ENCODE measurements around the gene MAIP1. TPM values are rescaled to one million over a fixed set of nuclear protein-coding genes. Genes with fewer than 3 reads are reported as not detected.
A peak's percentile ranks its signal among the peaks of the same experiment; 100 is the strongest.

MAIP1 gene
- total RNA-seq, 1 donor from 2014 or later, result 25.4 TPM

DNA sequence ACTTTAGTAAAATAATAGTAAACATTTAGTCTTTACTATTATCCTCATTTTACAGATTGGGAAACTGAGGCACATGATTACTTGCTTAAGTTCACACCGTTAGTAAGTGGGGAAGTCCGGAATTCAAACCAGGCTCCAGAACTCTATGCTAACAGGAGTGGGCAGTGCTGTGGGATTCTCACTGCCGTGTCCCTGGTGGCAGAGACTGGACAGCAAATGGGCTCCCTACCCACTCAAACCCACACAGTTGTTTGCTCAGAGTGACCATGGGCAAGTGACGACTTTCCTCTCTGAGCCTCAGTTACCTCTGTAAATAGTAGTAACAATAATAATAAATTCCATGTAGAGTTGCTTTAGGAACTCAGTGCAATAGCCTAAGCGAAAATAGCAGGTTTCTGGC is 24.0 kb downstream of the MAIP1 start:
- TF ChIP-seq, protein P1, sequence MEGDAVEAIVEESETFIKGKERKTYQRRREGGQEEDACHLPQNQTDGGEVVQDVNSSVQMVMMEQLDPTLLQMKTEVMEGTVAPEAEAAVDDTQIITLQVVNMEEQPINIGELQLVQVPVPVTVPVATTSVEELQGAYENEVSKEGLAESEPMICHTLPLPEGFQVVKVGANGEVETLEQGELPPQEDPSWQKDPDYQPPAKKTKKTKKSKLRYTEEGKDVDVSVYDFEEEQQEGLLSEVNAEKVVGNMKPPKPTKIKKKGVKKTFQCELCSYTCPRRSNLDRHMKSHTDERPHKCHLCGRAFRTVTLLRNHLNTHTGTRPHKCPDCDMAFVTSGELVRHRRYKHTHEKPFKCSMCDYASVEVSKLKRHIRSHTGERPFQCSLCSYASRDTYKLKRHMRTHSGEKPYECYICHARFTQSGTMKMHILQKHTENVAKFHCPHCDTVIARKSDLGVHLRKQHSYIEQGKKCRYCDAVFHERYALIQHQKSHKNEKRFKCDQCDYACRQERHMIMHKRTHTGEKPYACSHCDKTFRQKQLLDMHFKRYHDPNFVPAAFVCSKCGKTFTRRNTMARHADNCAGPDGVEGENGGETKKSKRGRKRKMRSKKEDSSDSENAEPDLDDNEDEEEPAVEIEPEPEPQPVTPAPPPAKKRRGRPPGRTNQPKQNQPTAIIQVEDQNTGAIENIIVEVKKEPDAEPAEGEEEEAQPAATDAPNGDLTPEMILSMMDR (conservative IDR thresholded peaks at IDR 0.05; ENCODE audit: low read depth, low read length), result no peak
- DNase-seq (ENCODE audit: low read depth), result no peak
- peak overlapping the region; percentile 34 for H3K4me3 ChIP-seq (ENCODE audit: low read depth, low read length)

DNA sequence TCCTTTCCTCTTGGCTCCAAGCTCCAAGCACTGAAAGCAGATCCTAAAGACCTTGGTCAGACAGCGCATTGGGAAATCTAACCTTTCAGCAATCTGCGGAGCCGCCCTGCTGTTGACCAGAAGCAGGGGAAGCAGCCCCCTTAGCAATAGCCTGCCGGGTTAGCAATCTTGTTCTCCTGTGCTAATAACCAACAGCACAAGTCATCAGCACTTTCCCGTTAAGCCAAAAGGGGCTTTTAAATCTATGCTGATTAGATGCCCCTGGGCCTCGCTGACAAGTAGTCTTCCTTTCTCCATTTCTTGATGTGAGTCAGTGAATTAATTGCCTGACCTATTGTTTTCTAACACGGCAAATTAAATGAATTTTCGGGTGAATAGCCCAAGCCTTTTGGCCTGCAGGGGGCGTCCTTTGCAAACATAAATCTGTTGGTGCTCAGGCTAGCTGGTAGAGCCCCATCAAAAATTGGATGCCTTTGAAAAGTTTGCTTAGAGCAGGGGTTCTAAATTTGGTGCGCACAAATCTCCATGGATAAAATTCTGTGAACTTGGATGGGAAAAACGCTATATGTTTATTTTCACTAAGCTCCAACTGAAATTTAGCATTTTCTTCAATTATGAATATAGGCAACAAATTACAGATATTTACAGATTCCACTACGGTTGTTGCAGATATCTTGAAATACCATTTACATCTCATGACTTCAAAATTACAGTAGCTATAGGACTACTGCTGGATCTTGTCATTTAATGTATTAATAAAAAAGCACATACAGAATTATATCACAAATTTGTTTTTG is 24.6 kb downstream of the MAIP1 start:
- H3K4me3 ChIP-seq (ENCODE audit: low read depth, low read length), result peak overlapping the region; percentile 34
- peak; percentile 74 for DNase-seq (ENCODE audit: low read depth)
- TF ChIP-seq, protein P1 (conservative IDR thresholded peaks at IDR 0.05; ENCODE audit: low read depth, low read length), result peak; percentile 91

GRCh38 chr2:199982126-199982843 is 26.9 kb downstream of the MAIP1 start:
- H3K4me3 ChIP-seq (ENCODE audit: low read depth, low read length), result no peak overlapping the region
- TF ChIP-seq, protein P1 (conservative IDR thresholded peaks at IDR 0.05; ENCODE audit: low read depth, low read length), result no peak
- DNase-seq (ENCODE audit: low read depth), result no peak

GRCh38 chr2:199983534-199983933 is 28.2 kb downstream of the MAIP1 start:
- TF ChIP-seq, protein P1 (conservative IDR thresholded peaks at IDR 0.05; ENCODE audit: low read depth, low read length), result no peak
- no peak overlapping the region for H3K4me3 ChIP-seq (ENCODE audit: low read depth, low read length)
- DNase-seq (ENCODE audit: low read depth), result no peak

- no peak overlapping the region for H3K4me3 ChIP-seq (ENCODE audit: low read depth, low read length)
- TF ChIP-seq, protein P1 (conservative IDR thresholded peaks at IDR 0.05; ENCODE audit: low read depth, low read length), result no peak
- no peak for DNase-seq (ENCODE audit: low read depth)
These were observed 28.8 kb downstream of the MAIP1 start for GRCh38 chr2:199984159-199984558.

DNA sequence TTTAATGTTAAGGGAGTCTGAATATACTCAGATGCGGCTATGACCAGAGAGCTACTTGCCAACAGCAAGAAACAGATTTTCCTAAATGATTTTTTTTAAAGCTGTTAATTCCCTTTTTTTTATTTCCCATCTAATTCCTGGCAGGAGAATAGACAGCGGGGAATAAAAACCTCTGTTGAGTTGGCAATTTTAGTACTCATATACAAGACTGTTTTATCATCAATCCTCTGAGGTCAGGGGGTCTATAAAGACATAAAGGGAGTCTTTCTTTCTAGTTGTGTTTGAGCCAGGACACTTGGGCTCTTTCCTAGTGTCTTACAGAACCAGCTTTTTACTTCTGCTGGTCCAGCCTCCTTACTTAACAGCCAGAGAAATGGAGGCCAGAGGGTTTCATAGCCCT is 29.4 kb downstream of the MAIP1 start:
- no peak for DNase-seq (ENCODE audit: low read depth)
- no peak overlapping the region for H3K4me3 ChIP-seq (ENCODE audit: low read depth, low read length)
- TF ChIP-seq, protein P1 (conservative IDR thresholded peaks at IDR 0.05; ENCODE audit: low read depth, low read length), result no peak

Data from epithelial cell of proximal tubule (primary cell).